HG03025 (cell line): Measurements from ENCODE around the gene SENP1.

Source experiments
- ATAC-seq: cut with Tn5 transposase; IDR thresholded peaks from one replicate; pipeline ENCODE4 v1.9.1; 2021; ENCODE audit warnings: mild to moderate bottlenecking, moderate library complexity; ENCODE audit not compliant: unreplicated experiment, low FRiP score

The SENP1 gene

DNA sequence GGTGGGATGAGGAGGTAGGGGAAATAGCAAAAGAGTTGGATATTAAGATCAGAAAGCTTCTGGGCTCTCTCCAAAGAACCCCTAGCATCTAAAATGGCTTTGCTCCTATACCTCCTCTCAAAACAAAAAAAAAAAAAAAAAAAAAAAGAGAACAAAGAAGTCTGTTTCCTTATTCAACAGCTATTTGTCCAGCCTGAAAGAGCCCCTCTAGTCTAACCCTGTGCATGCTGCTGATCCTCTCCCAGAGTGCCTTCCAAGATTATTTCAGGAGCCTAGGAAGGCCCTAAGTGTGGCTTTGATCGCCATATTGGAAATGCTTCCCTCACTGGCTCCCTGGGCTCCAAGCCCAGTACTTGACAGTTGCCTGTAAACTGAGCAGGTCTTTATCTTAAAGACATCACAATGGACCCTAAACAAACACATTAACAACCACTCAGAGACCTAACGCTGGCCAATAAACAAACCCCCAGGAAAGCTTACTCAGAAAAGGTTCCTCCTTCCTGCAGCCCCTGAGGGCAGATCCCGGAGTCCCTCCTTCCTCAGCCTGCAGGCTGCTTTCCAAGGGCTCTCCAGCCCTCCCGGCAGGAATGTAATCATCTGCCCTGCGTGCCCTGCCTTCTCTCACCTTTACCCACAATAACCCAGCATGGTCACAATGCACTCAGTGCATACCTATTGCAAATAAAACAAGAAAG is 84.2 kb downstream of the SENP1 start:
- no peak for ATAC-seq

DNA sequence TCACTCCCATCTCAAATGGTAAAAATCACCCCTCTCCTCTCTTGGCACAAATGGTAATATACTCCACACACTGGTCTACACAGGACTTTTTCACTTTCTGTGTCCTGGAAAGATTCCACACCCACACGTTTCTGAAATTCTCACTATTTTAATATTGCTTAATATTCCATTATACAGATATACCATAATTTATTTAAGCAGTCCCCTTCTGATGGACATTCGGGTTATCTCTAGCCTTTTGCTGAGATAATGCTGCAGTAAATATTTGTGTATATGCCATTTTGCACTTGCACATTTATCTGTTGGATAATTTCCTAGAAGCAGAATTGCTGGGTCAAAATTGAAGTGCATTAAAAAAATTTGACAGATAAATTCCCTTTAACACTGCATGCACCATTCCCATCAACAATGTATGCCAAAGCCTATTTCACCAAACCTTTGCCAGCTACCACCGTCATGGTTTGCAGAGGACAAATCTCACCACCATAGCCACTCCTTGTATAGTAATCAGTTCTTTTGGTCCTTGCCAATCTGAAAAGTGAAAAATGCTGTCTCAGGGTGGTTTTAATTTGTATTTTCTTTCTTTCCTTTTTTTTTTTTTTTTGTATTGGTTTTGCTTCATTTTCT is 86.1 kb downstream of the SENP1 start:
- ATAC-seq = no peak

DNA sequence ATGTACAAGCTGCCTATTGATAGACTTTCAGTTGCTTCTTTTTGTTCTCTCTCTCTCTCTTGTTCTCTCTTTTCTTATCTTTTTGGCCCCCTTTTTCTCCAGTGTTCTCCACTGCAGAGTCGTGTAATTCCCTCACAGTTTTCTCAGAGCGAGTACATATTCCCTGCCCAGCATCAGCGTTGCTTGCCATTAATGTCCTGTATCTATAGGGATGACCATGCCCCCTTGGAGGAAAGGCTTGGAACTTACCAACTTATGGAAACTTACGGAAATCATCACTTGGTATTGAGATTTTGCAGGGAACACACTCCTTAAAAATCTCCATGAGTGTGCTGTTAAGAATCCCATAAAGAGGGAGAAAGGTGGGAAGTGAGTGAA is 87.3 kb downstream of the SENP1 start:
- ATAC-seq = no peak

DNA sequence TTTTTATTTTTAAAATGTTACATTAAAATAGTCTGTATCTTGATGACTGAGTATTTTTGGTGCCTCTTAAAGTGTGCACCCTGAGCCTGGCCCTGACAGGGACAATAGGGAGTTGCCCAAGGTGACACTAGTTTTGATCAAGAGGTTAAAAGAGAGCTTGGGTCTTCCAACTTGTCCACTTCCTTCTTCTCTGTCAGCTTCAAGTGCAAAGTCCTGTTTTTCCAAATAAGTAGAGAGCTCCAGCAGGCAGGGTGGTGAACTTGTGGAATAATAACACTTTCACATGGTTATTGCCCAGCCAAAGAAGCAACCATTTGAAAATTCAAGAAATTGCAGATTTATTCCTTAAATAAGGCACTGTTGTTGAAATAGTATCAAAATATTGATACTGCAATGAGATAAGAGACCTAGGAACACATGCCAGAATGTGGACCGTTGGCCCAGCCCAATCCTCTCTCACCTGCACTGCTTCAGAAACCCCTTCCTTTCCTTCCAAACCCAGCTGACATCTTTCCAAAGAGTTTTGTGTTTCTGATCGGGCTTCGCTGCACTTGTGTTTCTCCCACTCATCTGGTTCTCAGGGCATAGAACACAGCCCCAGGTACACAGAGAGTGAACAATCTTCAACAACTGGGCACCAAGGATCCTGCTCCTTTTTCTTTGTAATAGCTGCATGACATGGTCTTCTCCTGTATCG is 87.8 kb downstream of the SENP1 start:
- no peak for ATAC-seq

DNA sequence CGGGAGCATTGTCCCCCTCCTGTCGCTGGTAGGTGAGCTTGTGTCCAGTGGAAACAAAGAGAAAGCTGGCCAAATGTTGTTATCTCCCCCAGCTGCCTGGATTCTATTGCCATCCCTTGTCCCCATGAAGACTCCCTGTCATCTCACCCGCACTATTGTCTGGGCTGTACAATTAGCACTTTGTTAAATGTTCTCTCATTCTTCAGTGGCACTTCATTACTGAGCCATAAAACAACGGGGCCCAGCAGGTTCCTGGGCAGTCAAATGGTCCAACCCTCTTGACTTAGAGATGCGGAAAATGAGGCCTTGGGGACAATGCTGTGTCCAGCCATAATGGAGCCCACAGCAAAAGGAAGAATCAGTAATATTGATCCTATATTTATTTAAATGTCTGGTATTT is 88.4 kb downstream of the SENP1 start:
- no peak for ATAC-seq

DNA sequence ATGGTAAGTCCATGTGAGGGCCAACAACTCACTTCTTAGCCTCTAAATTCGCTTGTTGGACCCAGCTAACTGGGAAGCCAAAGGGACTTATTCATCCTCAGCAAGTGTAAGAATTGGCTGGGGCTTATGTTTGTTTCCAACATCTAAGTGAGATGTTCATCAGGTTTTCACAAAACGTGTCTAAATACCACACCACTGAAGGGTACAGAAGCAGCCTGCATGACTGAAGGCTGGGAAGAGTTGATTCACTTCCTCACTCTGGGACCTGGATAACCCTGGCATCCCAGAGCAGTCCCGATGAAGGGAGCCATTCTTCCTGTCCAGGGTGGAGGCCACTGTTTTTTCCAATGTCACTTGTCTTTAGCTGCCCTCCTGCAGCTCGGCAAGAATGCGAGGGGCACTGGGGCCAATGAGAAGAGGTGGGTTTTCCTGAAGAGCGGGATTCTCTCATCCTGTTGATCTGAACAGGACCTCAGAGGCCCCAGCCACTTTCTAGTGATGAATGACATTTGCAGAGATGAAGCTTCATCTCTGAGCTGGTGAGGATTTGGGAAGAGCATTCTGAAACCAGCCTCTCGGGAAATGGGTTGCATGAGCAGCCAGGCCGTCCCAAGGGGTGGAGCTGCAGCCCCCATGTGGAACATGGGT is 89.4 kb downstream of the SENP1 start:
- no peak for ATAC-seq

DNA sequence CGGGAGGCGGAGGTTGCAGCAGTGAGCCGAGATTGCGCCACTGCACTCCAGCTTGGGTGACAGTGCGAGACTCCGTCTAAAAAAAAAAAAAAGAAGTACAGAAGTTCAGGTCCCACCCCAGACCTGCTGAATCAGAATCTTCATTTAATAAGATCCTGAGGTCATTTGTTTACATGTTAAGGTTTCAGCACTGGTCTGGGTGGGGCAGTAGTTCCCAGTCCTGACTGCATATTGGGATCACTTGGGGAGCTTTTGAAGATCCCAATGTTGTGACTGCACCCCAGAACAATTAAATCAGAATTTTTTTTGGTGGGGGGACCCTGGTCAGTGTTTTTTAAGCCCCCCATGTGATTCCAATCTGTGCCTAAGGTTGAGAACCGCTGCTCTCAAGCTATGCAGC is 89.9 kb downstream of the SENP1 start:
- no peak for ATAC-seq

DNA sequence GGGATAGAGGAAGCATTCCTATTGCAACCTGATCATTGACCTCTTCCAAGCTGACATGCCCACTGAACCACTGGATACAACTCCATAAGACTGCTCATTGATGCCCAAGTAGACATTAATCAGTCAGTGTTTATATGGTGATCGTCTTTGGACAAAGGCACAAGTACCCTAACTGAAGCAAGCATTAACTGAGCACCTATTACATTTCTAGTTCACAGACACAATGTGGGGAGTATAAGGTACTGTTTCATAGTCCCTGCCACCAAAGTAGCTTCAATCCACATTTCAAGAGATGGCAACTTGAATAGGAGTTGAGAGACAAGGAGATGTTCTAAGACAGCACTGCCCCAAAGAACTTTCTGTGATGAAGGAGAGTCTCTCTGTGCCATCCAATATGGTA is 90.8 kb downstream of the SENP1 start:
- no peak for ATAC-seq

DNA sequence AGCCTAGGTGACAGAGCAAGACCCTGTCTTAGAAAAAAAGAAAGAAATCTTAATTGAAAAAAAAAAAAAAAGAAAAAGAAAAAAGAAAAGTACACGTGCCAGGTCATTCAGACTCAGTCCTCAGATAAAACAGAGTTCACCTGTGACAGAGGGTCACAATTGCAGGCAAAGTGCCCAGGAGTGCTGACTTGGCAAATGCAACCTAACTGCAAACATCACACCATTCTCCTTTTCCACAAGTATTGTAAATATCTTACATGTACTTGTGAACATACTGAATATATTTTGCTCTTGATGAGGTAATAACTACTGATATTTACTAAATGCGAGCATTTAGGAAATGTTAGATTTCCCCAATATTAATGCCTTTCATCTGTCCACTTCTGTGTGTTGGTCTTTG is 92.6 kb downstream of the SENP1 start:
- ATAC-seq = no peak

DNA sequence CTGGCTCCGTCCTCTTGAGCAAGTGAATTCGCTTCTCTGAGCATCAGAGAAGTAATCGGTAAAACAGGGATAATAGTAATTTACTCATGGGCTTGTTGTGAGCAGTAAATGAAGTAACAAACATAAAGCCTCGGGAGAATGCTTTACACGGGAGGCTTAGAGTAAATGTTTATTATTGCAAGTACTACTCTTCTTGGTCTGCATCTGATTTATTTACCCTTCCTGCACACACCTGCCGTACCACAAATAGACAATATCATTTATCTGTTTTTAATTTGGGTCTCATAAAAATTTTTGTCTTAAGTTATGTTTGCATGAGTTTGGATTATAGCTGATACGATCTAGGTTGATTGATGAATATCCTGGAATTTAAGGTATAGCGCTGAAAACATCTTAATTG is 93.8 kb downstream of the SENP1 start:
- ATAC-seq = no peak

DNA sequence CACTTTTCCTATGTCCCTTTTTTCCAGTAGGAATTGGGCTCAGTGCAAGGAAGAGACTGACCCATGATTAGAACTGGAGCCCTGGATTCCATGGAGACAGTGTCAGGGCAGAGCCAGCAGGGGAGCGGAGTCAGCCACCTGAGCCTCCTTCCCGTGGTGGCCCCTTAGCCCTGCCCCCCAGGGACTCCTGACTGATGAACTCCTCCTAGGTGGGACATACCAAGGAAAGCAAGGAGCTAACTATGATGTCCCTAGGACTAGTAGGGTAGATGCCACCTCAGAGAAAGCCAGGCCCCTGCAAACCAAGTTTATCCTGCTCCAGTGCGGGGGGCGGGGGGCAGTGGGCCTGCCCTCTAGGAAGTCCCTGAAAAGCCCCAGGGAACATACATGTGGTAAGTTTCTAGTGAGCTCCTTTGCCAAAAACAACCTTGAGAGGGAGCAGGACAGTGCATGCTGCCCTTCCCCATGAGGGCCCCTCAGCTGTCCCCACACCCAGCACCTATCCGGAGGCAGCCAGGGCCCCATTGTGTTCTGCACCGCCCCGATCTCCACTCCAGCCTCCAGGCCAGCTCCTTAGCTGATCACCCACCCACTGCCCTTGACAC is 95.4 kb downstream of the SENP1 start:
- no peak for ATAC-seq

DNA sequence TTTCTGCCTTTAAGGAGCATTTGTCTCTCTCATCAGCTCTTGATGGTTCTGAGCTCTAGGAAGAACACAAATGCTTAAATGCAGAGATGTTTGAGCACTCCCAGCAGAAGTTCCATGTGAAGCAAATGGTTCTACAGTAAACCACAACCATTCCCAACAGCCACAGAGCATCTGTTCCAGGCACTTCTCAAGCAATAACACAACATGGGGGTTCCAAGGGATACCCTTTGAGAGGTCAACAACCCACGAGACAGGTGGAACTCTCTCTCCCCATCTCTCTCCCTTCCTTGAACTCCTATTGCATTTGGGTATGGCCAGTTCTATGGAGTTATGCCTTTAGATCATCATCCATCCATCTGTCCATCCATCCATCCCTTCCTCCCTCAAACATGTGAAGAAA is 96.4 kb downstream of the SENP1 start:
- ATAC-seq = no peak

DNA sequence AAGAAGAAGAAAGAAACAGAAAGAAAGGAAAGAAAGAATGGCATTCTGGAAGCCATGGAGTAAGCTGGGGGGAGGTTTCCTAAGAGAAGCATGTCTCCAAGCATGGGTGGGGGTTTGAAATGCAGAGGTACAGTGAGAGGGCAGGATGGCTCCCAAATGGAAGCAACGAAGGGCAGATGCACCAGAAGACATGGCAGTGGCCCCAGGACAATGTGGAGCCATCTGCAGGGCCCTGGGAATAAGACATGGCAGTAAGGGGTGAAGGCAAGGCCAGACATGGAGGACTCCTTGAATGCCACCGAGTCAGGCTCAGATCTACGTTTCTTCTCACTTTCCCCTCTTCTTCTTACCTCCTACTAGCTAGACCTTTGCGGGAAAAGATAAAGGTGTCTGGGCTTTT is 96.9 kb downstream of the SENP1 start:
- ATAC-seq = no peak

DNA sequence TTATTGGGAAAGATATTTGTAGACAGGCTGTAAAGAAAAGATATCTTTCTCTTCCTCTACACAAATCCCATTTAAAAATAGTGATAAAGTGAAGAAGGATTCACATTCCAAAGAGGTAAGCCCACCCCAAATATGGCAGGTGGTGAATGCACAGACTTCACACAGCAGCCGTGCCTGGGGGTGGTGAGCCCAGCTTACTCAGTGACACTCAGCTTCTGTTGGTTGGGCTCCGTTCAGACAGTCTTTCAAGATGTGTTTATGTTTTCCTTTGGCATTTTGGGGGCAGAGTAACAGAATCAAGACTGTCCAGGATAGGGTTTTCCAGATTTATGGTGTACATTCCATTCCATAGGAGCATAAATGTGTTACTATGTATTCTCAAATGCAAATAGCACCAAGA is 97.5 kb downstream of the SENP1 start:
- no peak for ATAC-seq

DNA sequence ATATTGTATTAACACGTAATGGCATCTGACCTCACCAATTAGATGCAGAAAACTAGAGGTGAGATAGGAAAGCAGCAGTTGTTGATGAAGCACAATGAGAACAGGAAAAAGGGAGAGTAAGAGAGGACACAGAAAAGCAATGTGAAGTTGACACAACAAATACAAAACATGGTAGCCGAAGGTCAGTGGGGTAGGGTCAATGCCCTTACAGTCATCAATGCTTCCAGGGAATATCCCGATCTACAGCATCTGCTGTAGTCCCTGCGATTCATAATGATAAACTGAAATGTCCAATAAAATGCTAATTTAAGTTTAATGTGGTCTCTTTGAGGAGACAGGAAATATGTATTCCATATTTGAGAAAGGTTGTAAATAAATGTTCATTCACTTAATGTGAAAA is 98.7 kb downstream of the SENP1 start:
- no peak for ATAC-seq

DNA sequence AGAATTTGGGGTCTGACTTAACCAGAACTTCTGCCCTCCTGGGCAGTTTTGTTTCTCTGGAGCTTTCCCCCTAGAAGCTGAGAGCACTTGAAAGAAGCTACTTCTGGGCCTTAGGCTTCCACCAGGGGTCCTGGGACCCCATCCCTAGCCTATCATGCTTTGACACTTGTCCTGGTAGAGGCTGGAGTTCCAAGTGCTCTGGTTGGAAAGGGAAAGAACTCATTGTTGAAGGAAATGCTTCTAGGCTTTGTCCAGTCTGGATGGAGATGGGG is 100.2 kb downstream of the SENP1 start:
- no peak for ATAC-seq

DNA sequence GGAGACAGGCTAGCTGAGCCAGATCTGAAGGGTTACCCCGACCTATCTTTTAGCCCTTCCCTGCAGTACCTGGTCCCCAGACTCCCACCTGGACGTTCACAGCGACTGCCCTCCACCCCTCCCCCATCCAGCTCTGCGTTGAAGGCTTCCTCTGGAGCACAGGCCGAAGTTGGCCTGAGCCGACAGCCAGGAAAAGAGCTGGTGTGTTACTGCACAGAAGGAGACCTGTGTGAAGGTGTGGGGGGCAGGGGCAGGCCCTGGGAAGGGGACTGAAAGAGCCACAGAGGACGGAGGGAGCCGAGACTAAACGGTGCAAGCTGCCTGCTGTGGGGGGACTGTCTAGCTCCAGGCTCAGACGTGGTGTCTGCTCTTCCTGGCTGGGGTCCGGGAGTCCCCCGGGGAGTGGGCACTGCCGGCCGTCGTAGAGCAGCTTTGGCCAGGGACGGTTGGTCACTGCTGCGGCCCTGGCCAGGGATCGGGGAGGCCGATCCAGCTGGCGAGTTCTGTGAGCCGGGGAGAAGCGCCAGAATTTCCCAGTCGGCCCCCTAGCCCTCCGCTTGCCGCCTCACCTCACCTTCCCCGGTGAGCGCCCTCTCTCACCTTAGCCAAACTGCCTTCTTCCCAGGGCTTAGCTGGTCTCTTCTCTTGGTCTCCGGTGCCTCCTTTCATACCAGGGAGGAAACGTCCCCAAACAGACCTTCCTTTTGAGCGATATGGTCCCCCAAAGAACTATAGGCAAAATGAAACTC is 100.7 kb downstream of the SENP1 start:
- ATAC-seq = no peak

DNA sequence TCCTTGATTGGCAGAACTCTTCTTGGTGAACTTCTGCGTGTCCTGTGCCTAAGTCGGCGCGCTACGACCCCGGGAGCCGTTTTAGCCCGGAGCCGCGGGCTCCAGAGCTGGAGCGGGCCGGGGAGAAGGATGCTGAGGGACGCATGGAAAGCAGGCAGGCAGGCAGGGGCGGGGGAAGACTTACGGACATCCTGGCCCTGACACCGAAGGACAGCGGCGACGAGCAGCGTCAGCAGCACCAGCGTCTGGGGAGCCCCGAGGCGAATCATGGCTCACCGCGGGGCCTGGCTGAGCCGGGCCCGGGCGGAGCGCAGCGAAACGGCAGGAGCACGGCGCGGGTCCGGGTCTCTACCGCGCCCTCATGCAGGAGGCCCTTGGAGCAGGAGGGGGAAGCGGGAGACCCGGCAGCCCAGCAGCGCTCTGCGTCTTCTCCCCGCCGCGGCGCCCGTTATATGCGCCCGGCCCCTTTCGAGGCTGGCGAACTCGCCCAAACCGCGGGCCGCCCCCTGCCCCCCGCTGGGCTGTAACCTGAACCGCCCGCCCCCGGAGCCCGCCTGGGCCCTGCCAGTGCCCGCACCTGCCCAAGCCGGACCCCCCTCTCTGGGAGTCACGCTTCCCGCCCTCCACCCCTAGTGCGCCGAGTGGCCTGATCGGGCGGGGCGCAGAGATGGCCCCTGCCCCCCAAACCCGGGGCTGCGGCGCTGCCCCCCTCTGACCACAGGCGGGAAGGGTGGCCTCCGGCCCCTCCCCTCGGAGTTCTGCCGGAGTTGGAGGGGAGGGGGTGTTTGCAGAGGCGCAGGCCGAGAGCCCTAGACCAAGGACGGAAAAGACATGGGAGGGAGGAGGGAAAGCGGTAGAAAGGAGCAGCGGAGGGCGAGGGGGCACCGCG is 101.6 kb downstream of the SENP1 start, which contains the start of gene COL2A1:
COL2A1 (minus strand) TSS at position 424 of the 889 bp plus-strand sequence; CDS start at position 269, 155 bp downstream.
- no peak for ATAC-seq

DNA sequence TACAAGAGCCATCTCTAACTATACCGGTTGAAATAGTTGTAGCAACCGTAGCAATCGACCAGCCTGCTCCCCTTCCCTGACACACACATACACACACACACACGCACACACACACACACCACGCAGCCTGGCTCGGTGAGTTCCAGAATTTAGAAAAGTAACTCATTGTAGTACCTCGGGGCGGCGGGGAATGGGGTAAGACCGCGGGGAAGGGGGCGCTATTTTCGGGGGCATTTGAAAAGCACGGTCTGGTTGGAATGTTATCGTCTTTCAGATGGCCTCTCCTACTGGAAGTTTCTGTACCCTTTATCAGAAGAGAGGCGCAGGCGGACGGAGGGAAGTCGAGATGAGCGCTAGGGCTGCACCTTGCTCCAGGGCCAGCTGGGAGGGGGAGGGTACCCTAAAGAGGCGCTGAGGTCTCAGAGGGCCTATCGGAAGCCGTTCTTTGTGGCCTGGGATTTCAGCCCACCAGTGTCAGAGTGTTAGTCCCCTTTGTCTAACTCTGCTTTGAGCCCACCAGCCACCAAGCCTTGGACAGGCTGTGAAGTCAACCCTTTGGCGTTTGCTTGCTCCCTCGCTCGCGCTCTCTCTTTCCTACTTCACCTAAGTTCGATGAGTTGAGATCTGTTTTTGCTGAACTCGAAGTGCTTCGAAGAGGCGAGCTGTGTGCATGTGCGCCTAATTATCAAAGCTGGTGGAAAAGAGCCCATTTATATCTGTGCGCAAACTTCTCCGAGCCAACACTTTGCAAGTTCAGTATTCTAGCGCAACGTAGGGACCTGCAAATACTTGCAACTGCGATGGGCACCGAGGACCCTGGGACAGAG is 102.4 kb downstream of the SENP1 start:
- no peak for ATAC-seq
